NCI-H524 treated with DMSO at 0.1 percent for 48 hours (cell line): ENCODE data around the gene CRIP2.

Experiments
- DNase-seq: peaks from one replicate; lab custom pipeline; 2025; lab: John Stamatoyannopoulos, UW

CRIP2 gene

GRCh38 chr14:105487986-105488777 is 13.6 kb downstream of the CRIP2 start:
- no peak for DNase-seq

- no peak for DNase-seq
These were observed 14.3 kb downstream of the CRIP2 start for GRCh38 chr14:105488781-105489541.

GRCh38 chr14:105489542-105490266 is 15.1 kb downstream of the CRIP2 start:
- DNase-seq: peak; percentile 59

- DNase-seq: no peak
These were observed 15.6 kb downstream of the CRIP2 start for GRCh38 chr14:105490267-105490571.

GRCh38 chr14:105490572-105491365 is 16.1 kb downstream of the CRIP2 start, which contains the start of gene TEDC1:
TEDC1 (plus strand) TSS chr14:105491246; CDS start chr14:105491376, 130 bp downstream.
- DNase-seq: peak; percentile 100

- no peak for DNase-seq
These were observed 16.8 kb downstream of the CRIP2 start for GRCh38 chr14:105491366-105491973.

- DNase-seq: no peak
These were observed 17.7 kb downstream of the CRIP2 start for GRCh38 chr14:105492031-105492970.

- no peak for DNase-seq
These were observed 18.6 kb downstream of the CRIP2 start for GRCh38 chr14:105492971-105493871.

GRCh38 chr14:105493921-105494605 is 19.4 kb downstream of the CRIP2 start:
- no peak for DNase-seq

GRCh38 chr14:105494606-105494929 is 19.9 kb downstream of the CRIP2 start:
- no peak for DNase-seq

- no peak for DNase-seq
These were observed 20.7 kb downstream of the CRIP2 start for GRCh38 chr14:105495101-105495989.

- DNase-seq: no peak
These were observed 21.6 kb downstream of the CRIP2 start for GRCh38 chr14:105495990-105496830.

- DNase-seq: no peak
These were observed 22.4 kb downstream of the CRIP2 start for GRCh38 chr14:105496831-105497591.

GRCh38 chr14:105497671-105498429 is 23.2 kb downstream of the CRIP2 start:
- no peak for DNase-seq
